Measurements from ENCODE around the gene ZNF664.

Gene ZNF664

GRCh38 chr12:124036171-124036598, 63.2 kb downstream of the ZNF664 start:
- DNase-seq, result peak; percentile 35

GRCh38 chr12:124036657-124037109, 63.7 kb downstream of the ZNF664 start:
- DNase-seq, result peak; percentile 35

- DNase-seq, result no peak
Observed at GRCh38 chr12:124037331-124037730, 64.3 kb downstream of the ZNF664 start.

GRCh38 chr12:124039276-124039675, 66.3 kb downstream of the ZNF664 start:
- no peak for DNase-seq

- DNase-seq, result no peak
Observed at GRCh38 chr12:124040291-124040690, 67.3 kb downstream of the ZNF664 start.

GRCh38 chr12:124040737-124041136, 67.7 kb downstream of the ZNF664 start:
- DNase-seq, result no peak

GRCh38 chr12:124041907-124042306, 68.9 kb downstream of the ZNF664 start:
- no peak for DNase-seq

- DNase-seq, result no peak
Observed at GRCh38 chr12:124044021-124044420, 71.0 kb downstream of the ZNF664 start.

GRCh38 chr12:124044809-124045321, 71.8 kb downstream of the ZNF664 start:
- no peak for DNase-seq

GRCh38 chr12:124045671-124046455, 72.8 kb downstream of the ZNF664 start:
- no peak for DNase-seq

- DNase-seq, result no peak
Observed at GRCh38 chr12:124046456-124046740, 73.4 kb downstream of the ZNF664 start.

GRCh38 chr12:124047045-124047566, 74.1 kb downstream of the ZNF664 start:
- DNase-seq, result no peak

GRCh38 chr12:124049451-124050094, 76.6 kb downstream of the ZNF664 start:
- no peak for DNase-seq

GRCh38 chr12:124053851-124054250, 80.8 kb downstream of the ZNF664 start:
- no peak for DNase-seq

GRCh38 chr12:124055066-124055465, 82.1 kb downstream of the ZNF664 start:
- no peak for DNase-seq

GRCh38 chr12:124057691-124058090, 84.7 kb downstream of the ZNF664 start:
- no peak for DNase-seq

- DNase-seq, result no peak
Observed at GRCh38 chr12:124059752-124060151, 86.7 kb downstream of the ZNF664 start.
